ENCODE results near the gene BAG2. TPM values are rescaled to one million over a fixed set of nuclear protein-coding genes. Genes with fewer than 3 reads are reported as not detected.
A peak's percentile ranks its signal among the peaks of the same experiment; 100 is the strongest.

The BAG2 gene
- total RNA-seq, 1 experiment from 2014 or later, result 10.4 TPM

DNA sequence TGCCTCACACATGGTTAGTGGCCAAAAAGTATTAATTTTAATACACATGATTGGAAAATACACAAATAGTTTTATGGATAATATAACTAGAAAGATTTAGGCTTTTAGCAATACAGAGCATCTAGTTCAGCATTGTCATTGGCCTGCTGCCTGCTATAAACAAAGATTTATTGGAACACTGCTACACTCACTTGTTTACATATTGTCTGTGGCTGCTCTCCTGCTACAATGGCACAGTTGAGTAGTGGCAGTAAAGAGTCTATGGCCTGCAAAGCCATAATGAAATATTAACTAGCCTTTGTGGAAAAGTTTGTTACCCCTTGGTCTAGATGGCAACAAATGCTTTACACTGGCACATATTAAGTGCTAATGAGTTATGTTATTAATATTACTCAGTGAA lies 44.4 kb upstream of the BAG2 start:
- no peaks in the 10 kb centered on the region for H3K27me3 ChIP-seq (ENCODE audit: low read length)
- TF ChIP-seq, protein P1, sequence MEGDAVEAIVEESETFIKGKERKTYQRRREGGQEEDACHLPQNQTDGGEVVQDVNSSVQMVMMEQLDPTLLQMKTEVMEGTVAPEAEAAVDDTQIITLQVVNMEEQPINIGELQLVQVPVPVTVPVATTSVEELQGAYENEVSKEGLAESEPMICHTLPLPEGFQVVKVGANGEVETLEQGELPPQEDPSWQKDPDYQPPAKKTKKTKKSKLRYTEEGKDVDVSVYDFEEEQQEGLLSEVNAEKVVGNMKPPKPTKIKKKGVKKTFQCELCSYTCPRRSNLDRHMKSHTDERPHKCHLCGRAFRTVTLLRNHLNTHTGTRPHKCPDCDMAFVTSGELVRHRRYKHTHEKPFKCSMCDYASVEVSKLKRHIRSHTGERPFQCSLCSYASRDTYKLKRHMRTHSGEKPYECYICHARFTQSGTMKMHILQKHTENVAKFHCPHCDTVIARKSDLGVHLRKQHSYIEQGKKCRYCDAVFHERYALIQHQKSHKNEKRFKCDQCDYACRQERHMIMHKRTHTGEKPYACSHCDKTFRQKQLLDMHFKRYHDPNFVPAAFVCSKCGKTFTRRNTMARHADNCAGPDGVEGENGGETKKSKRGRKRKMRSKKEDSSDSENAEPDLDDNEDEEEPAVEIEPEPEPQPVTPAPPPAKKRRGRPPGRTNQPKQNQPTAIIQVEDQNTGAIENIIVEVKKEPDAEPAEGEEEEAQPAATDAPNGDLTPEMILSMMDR (conservative IDR thresholded peaks at IDR 0.05; ENCODE audit: low read depth, low read length), result no peak
- TF ChIP-seq EZH2phosphoT487 (IDR thresholded peaks at IDR 0.05; ENCODE audit: borderline replicate concordance, low read length), result no peak
- TF ChIP-seq EZH2 (IDR thresholded peaks at IDR 0.05; ENCODE audit: low read length, unreplicated experiment), result no peak
- H3K27ac ChIP-seq (ENCODE audit: low read length), result no peak overlapping the region
- H3K79me2 ChIP-seq (ENCODE audit: low read length), result no peaks in the 10 kb centered on the region
- H3K4me3 ChIP-seq (ENCODE audit: low read length), result no peak overlapping the region
- DNase-seq, result peak; percentile 6
- H2AFZ ChIP-seq (ENCODE audit: low read length), result no peak overlapping the region
- intact Hi-C loops (cut with micrococcal nuclease), result loop anchor here (1.0 kb wide), 1 partner anchor 172 kb away; the partner anchor contains the start of gene BEND6
- H3K4me2 ChIP-seq (ENCODE audit: low read length), result no peak overlapping the region
- ChIA-PET CTCF (no interaction called here), POLR2A (ENCODE audit: unreplicated experiment) (no interaction called here)
- H3K4me1 ChIP-seq (ENCODE audit: insufficient read depth, low read length), result no peaks in the 10 kb centered on the region
- no TSS peak for BruUV-seq (replicated peaks)
- H3K9me2 ChIP-seq (replicated peaks; ENCODE audit: low read length), result no peaks in the 10 kb centered on the region
- peak; percentile 79 for ATAC-seq
- H3K9ac ChIP-seq (ENCODE audit: low read length), result no peak overlapping the region
- H3F3A ChIP-seq (ENCODE audit: low read length, unreplicated experiment), result no peaks in the 10 kb centered on the region
- no peaks in the 10 kb centered on the region for H4K20me1 ChIP-seq (ENCODE audit: low read length)
- no peaks in the 10 kb centered on the region for H3K9me3 ChIP-seq (ENCODE audit: low read length)
- H3K36me3 ChIP-seq (ENCODE audit: low read depth, low read length), result peaks cover 10% of the 10 kb centered on the region

DNA sequence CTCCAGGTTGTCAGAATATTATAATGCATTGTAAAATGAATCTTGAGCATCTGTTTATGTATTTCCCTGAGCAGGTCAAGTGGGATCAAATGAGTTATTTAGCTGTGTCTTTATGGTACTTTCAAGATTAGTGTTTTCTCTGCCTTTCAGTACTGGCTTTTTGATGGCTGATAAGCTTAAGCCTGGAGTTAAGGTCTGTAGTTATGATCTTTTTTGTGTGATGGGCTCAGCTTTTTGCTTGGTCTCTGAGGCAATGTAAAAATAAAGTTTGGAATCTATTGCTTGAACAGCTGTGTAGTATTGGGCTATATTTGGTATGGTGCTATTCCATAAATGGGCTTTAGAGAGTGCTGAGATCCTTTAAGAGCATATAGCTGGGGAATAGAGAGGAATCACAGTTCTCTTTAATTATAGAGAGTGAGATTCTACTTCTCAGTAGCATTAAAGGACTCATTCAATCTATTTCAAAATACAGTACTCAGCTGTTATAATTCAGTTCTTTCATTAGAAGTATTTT lies 41.4 kb upstream of the BAG2 start:
- CTCF ChIA-PET, result no interaction called here
- Histone ChIP-seq H3K9me3 (ENCODE audit: low read length) (no peaks in the 10 kb centered on the region), H2AFZ (ENCODE audit: low read length) (no peak overlapping the region), H3K4me2 (ENCODE audit: low read length) (no peak overlapping the region), H3F3A (ENCODE audit: low read length, unreplicated experiment) (no peaks in the 10 kb centered on the region), H3K4me1 (ENCODE audit: insufficient read depth, low read length) (no peaks in the 10 kb centered on the region), H3K27me3 (ENCODE audit: low read length) (no peaks in the 10 kb centered on the region), H3K36me3 (ENCODE audit: low read depth, low read length) (peaks cover 7% of the 10 kb centered on the region; the same call in 1 of the 2 replicates), H3K9ac (ENCODE audit: low read length) (no peak overlapping the region), H3K27ac (ENCODE audit: low read length) (no peak overlapping the region), H3K4me3 (ENCODE audit: low read length) (no peak overlapping the region), H4K20me1 (ENCODE audit: low read length) (no peaks in the 10 kb centered on the region), H3K9me2 (replicated peaks; ENCODE audit: low read length) (no peaks in the 10 kb centered on the region), H3K79me2 (ENCODE audit: low read length) (no peaks in the 10 kb centered on the region)
- DNase-seq (no peak), ATAC-seq (no peak)
- intact Hi-C loops (cut with micrococcal nuclease), result no loop called here
- TF ChIP-seq, protein P1 (conservative IDR thresholded peaks at IDR 0.05; ENCODE audit: low read depth, low read length), result no peak
- no peak for TF ChIP-seq EZH2 (IDR thresholded peaks at IDR 0.05; ENCODE audit: low read length, unreplicated experiment)
- POLR2A ChIA-PET (ENCODE audit: unreplicated experiment), result interaction anchor here (0.7 kb wide), 1 partner anchor 588 kb away, joined by 5 read pairs; no protein-coding TSS in a partner anchor
- BruUV-seq (replicated peaks), result no TSS peak

DNA sequence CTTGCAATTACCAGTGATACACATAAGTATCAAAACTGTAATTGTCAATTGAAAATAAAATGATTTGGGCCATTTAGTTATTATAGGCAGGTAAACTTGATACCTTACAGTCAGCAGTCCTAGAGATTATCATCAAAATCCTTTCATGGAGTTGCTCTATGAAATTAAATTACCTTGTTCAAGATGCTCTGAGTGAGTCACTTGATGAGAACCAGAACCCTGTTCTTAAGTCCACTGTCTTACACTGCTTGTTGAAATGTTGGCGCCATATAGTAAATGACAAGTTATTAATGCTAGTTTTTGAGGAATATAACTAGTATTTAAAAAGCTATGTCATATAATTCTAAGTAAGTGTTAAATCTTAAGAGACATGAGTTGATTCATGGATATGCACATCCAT lies 37.2 kb upstream of the BAG2 start:
- ATAC-seq (no peak), DNase-seq (no peak)
- Histone ChIP-seq H3K9ac (ENCODE audit: low read length) (no peak overlapping the region), H3K9me2 (replicated peaks; ENCODE audit: low read length) (no peaks in the 10 kb centered on the region), H3K4me3 (ENCODE audit: low read length) (no peak overlapping the region), H3K36me3 (ENCODE audit: low read depth, low read length) (peaks cover 18% of the 10 kb centered on the region), H3F3A (ENCODE audit: low read length, unreplicated experiment) (no peaks in the 10 kb centered on the region), H3K4me1 (ENCODE audit: insufficient read depth, low read length) (no peaks in the 10 kb centered on the region), H2AFZ (ENCODE audit: low read length) (no peak overlapping the region), H3K27ac (ENCODE audit: low read length) (no peak overlapping the region), H3K27me3 (ENCODE audit: low read length) (no peaks in the 10 kb centered on the region), H3K4me2 (ENCODE audit: low read length) (no peak overlapping the region), H4K20me1 (ENCODE audit: low read length) (no peaks in the 10 kb centered on the region), H3K79me2 (ENCODE audit: low read length) (no peaks in the 10 kb centered on the region), H3K9me3 (ENCODE audit: low read length) (no peaks in the 10 kb centered on the region)
- TF ChIP-seq, protein P1 (conservative IDR thresholded peaks at IDR 0.05; ENCODE audit: low read depth, low read length), result no peak
- BruUV-seq (replicated peaks), result no TSS peak
- ChIA-PET CTCF (no interaction called here), POLR2A (ENCODE audit: unreplicated experiment) (no interaction called here)
- intact Hi-C loops (cut with micrococcal nuclease), result no loop called here
